GDM1 (cell line): ENCODE data around the gene SBK2.
A peak's percentile ranks its signal among the peaks of the same experiment; 100 is the strongest.

Experiments used
- DNase-seq: peaks from one replicate; lab custom pipeline; 2025; lab: John Stamatoyannopoulos, UW

The SBK2 gene

GRCh38 chr19:55554741-55555152, 17.8 kb upstream of the SBK2 start:
- DNase-seq: no peak

- DNase-seq: no peak
Measured at GRCh38 chr19:55554302-55554701, 17.4 kb upstream of the SBK2 start.

DNA sequence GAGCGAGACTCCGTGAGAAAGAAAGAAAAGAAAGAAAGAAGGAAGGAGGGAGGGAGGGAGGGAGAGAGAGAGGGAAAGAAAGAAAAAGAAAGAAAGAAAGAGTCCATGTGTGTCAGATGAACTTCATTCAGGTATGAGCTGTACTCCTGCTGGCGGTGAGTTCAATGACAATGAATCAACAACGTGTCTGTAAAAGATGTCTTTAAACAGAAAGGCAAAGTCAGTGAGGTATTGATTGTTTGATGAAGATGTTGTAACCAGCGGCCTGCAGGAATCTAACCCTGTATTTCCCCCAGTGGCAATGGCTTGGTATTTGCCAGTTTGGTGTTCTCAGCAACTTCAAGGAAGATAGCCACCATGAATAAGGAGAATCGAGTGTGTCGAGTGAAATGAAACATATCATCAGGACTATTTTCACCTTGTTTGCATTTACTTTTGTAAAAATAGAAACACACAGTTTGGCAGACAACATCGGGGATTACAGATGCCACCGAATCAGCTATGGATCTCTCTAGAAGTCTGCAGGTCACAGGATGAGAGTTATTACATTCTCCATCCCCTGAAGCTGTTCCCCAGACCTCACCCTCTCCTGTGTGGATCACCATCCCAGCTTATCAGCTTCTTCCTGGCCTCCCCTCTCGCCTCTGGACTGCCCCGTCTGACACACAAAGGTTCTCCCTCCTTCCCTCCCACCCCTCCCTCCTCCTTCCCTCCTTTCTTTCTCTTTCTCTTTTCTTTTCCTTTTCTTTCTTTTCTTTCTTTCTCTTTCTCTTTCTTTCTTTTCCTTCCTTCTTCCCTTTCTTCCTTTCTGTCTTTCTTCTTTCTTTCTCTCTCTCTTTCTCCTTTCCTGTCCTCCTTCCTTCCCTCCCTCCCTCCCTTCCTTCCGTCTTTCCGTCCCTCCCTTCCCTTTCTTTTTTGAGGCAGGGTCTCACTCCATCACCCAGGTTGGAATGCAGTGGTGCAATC, 16.6 kb upstream of the SBK2 start:
- no peak for DNase-seq

GRCh38 chr19:55552620-55553019, 15.7 kb upstream of the SBK2 start:
- DNase-seq: no peak

GRCh38 chr19:55552206-55552605, 15.3 kb upstream of the SBK2 start:
- no peak for DNase-seq

GRCh38 chr19:55550321-55550650, 13.4 kb upstream of the SBK2 start:
- no peak for DNase-seq

DNA sequence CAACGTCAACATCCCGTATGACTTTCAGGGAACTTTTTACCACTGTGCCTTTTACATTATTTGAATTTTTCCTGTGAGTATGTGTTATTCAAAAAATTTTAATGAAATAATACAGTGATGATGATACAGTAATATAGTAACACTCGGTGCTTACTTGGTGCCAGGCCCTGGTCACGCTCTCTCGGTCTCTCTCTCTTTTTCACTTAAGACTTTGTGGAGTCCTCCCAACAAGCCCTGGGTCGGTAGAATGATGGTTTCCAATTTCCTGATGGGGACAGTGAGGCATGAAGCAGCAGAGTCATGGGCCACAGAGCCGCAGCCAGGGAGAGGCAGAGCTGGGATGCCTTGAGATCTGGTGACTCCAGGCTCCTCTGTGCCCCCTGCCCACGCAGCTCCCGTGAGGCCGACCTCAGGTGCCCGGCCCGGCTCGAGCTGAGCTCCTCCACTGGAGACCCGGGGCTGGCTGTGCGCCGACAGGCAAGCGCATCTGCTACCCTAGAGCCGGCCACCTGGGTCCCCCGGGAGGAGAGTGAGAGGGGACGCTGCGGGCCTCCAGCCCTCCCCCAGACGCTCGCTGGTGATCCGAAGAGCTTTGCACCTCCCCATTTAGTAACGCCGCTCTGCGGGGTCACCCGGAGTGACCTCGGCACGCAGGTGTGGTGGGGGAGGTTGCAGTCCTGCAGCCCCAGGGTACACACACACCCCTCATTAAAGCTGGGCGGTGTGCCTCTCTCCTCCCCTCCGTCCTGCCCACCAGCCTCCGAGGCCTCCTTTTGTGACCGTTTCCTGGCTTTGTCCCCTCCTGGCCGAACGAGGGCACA, 12.8 kb upstream of the SBK2 start:
- no peak for DNase-seq

DNA sequence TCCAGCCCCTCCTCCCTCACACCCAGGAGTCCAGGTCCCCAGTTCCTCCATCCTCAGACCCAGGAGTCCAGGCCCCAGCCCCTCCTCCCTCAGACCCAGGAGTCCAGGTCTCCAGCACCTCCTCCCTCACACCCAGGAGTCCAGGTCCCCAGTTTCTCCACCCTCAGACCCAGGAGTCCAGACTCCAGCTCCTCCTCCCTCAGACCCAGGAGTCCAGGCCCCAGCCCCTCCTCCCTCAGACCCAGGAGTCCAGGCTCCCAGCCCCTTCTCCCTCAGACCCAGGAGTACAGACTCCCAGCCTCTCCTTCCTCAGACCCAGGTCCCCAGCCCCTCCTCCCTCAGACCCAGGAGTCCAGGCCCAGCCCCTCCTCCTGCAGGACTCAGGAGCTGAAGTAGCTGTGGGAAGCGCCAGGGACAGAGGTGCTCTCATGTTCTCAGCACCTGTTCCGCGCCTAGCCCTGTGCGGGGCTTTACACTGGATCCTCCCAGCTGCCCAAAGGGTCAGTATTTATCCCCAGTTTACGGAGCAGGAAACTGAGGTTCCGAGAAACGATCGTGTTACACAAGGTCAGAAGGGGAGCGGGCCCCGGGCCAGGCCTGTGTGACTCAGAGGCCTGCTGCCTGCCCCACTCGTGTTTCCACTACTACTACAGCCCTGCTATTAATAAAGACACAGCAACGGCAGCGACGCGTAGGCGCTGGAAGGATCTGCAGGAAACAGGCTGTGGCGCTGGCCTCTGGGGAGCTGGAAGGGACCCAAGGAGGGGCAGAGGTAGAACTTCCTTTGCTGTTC, 10.1 kb upstream of the SBK2 start:
- peak; percentile 87 for DNase-seq

DNA sequence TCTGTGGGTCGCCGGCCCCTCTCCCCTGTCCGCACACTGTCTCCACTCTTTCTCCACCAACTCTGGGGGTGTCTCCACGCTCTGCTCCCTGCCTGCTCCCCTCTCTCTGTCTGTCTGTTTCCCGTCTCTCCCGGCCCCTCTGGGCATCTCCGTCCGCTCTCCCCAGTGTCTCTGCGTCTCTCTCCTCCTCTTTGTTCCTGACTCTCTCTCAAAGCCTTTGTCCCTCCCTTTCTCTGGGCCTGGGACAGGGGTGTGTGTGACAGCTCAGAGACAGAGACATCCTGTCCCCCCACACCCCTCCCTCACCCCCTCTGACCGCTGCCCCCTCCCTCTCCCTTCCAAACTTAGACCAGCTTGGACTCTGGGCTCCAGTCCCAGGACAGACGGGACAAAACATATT, 9.1 kb upstream of the SBK2 start:
- no peak for DNase-seq

- DNase-seq: no peak
Measured at GRCh38 chr19:55545443-55545842, 8.5 kb upstream of the SBK2 start, which contains the start of gene SBK3. SBK3 (minus strand) TSS chr19:55545543; CDS start chr19:55545543, 0 bp downstream.

- no peak for DNase-seq
Measured at GRCh38 chr19:55544776-55545439, 8.0 kb upstream of the SBK2 start.

GRCh38 chr19:55544014-55544413, 7.1 kb upstream of the SBK2 start:
- no peak for DNase-seq

DNA sequence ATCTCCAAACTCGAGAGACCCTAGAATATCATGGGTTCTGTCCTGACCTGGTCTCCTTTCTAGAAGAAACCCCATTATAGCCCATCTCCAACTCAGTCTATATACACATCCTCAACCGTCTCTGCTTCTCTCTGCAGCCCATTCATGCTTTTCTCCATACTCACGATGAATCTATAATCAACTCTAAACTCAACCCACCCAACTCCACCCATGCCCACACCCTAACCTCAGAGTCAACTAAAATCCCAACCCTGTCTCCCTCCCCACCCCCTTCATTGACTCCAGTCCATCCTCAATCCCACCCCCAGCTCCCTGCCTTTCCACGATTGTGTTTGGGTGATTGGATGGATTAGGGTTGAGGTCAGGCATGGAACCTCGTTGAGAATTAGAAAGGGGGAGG, 6.6 kb upstream of the SBK2 start:
- DNase-seq: no peak

- no peak for DNase-seq
Measured at GRCh38 chr19:55542292-55542855, 5.4 kb upstream of the SBK2 start.

- no peak for DNase-seq
Measured at GRCh38 chr19:55541091-55541490, 4.2 kb upstream of the SBK2 start.

GRCh38 chr19:55540619-55541018, 3.7 kb upstream of the SBK2 start:
- DNase-seq: no peak

DNA sequence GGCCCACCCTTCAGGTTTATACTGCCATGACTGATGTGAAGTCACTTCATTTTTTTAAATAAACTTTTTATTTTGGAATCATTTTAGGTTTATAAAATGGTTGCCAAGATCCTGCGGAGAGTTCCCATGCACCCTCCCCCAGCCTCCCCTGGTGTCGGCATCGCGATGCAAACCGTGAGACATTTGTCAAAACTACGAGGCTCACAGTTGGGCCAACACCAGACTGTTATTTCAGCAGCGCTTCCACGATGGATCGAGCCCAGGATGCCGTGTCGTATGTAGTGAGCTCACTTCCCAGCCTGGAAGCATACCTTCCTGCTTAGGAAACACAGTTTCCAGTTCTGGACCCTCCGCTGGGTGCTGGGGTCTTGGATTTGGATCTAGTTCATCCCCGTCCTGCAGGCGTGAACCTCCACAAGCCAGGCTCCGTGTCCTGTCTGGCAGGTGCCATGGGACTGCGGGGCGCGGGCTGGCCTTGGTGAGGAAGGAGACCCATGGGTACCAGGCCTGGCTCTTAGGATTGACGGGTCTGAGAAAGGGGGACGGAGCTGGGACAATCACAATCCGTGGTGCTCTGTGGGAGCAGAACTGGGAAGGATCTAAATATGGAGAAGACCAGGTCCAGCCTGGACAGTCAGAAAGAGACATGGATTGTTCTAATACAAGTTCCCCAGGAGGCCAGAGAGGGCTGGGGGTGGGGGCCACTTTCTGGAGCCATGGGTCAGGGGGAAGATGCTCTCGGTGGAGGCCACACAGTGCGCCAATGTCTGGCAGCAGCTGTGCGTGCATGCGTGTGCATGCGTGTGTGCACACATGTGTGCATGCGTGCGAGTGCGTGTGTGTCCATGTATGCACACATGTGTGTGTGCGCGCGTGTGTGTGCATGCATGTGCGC, 2.4 kb upstream of the SBK2 start:
- DNase-seq: no peak

GRCh38 chr19:55538132-55538531, 1.2 kb upstream of the SBK2 start:
- DNase-seq: no peak

- DNase-seq: no peak
Measured at GRCh38 chr19:55537741-55538111, 793 bp upstream of the SBK2 start.

- DNase-seq: no peak
Measured at GRCh38 chr19:55536366-55536765, 567 bp downstream of the SBK2 start.
